ENCODE measurements around the gene TBC1D13. TPM values are rescaled to one million over a fixed set of nuclear protein-coding genes. Genes with fewer than 3 reads are reported as not detected.
"Not testable (repeated sequence)": the region's sequence is repeated elsewhere in the genome, so short reads cannot be mapped to it uniquely, and the experiment has no call there.

TBC1D13 gene
- polyA plus RNA-seq, 3 donors = 35.8 to 37.9 (median 37.9) TPM

DNA sequence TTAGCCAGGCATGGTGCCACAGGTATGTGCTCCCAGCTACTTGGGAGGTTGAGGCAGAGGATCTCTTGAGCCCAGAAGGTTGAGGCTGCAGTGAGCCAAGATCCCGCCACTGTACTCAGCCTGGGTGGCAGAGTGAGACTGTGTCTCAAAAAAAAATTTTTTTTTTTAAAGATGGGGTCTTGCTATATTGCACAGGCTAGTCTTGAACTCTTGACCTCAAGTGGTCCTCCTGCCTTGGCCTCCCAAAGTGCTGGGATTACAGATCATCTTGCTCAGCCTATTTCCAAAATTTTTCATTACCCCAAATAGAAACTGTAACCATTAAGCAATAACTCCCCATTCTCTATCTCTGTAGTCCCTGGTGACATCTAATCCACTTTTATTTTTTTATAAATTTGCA lies 4.4 kb upstream of the TBC1D13 start:
- no peak for DNase-seq (ENCODE audit: low read depth in 3 of 3, low spot score in 2 of 3)

DNA sequence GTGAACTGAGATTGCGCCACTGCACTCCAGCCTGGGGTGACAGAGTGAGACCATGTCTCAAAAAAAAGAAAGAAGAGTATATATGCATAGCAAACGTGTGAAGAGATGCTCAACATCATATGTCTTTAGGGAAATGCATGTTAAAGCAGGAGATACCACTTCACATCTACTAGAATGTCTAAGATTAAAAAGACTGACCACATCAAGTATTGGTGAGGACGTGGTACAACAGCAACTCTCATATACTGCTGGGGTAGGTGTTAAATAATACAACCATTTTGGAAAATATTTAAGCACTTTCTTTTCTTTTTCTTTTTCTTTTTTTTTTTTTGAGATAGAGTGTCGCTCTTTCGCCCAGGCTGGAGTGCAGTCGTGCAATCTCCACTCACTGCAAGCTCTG lies 1.6 kb upstream of the TBC1D13 start:
- no peak for DNase-seq (ENCODE audit: low read depth in 3 of 3, low spot score in 2 of 3)

DNA sequence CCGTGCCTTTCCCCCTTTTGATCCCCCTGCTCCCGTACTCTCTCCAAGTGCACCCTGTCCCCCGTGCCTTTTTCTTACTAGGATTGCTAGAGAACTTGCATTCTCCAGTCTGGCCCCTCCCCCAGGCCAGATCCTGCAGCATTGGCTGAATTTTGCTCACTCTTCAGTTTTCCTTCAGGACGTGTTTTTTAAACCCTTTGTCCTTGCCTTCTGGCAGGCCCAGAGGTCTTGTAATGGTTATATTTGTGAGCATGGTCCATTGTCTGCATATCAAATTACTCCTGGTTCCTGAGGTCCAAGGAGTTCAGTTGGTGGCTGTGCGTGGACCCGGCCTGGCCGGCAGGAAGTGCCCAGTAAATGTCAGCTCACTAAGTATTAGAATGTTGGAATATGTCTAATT lies 606 bp downstream of the TBC1D13 start:
- DNase-seq (ENCODE audit: low read depth in 3 of 3, low spot score in 2 of 3) = no peak

DNA sequence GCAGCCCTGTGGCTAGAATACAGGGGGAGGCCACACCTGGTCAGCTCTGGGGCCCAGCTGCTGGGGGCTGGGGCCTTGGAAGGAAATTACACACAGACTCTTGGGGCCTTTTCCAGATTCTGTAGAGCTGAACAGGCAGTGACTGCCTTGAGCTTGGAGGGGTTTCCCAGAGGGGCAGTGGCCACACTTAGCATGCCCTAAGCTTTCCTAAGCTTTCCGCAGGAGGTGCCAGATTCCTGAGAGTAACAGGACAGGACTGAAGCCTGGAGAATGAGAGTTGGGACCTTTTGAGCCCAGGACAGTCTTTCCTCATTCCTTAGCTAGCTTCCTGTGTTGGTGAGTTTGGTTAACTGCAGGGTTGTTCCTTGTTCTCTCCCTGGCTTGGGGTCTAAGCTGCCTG lies 1.4 kb downstream of the TBC1D13 start:
- no peak for DNase-seq (ENCODE audit: low read depth in 3 of 3, low spot score in 2 of 3)

DNA sequence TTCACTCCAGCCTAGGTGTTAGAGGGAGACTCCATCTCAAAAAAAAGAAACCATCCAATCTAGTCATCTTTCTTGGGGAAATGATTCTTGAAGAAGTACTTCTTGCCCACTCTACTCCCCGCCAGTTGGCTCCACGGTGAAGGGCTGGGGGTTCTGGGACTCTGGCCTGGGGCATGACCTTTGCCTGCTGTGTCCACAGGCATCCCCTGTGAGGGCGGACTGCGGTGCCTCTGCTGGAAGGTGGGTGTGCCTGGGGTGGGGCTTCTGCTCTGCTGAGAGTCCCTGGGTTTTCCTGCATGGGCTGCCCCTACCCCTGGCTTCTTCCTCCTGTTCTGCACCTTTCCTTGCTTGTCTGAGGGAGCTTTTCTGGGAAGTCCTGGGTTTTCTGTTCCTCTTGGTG lies 3.5 kb downstream of the TBC1D13 start:
- no peak for DNase-seq (ENCODE audit: low read depth in 3 of 3, low spot score in 2 of 3)

DNA sequence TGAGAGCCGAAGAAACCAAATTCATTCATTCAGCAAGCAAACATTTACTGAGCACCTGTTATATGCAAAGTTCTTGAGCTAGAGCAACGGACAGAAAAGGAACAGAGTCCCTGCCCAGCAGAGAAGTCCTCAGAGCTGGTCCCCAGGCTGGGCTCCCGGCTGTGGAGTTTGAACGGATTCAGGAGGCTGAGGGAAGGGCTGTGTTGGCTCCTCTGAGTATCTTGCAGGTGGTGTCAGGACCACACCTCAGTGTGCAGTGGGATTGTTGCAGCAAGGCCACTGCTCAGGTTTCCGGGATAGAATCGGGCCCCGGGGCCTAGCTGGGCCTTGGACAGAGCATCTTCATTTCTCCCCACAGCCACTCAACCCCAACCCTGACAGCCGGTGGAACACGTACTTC lies 5.1 kb downstream of the TBC1D13 start:
- DNase-seq (ENCODE audit: low read depth in 3 of 3, low spot score in 2 of 3) = no peak

DNA sequence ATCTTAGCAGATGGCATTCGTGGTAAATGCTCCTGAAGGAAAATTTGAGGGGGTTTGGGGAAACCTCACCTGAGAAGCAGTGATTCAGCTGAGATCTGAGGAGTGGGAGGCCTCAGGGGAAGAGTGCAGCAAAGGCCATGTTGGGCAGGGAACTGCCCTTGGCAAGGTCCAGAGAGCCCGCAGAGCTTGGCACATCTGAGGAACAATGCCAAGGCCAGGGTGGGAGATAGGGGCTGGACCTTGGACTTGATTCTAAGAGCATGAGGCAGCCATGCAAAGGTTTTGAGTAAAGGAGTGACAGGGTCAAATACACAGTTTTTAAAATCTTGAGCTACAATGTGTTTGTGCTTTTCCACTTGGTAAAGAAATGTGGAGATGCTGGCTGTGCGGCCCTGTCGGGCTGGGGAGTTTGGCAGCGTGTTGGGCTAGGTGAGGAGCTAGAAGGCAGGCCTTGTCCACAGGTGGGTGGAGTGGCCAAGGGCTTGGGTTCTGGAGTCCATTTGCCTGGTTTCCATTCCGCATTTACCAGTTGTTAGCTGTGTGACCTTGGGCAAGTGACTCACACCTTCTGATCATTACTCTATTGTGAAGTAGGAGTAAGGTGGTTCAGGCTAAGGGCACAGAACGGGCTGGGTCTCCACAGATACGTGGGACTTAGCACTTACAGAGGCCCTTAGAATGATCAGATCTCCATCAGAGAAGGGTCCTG lies 6.1 kb downstream of the TBC1D13 start:
- no peak for DNase-seq (ENCODE audit: low read depth in 3 of 3, low spot score in 2 of 3)

DNA sequence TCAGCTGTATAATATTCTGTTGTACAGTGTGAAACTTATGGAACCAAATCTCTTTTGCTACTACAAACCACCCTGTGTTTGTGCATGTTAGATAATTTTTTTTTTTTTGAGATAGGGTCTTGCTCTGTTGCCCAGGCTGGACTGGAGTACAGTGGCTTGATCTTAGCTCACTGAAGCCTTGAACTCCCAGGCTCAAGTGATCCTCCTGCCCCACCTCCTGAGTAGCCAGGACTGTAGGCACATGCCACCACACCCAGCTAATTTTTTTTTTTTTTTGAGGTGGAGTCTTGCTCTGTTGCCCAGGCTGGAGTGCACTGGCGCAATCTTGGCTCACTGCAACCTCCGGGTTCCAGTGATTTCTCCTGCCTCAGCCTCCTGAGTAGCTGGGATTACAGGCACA lies 7.9 kb downstream of the TBC1D13 start:
- not testable (repeated sequence) for DNase-seq (ENCODE audit: low read depth in 3 of 3, low spot score in 2 of 3)

DNA sequence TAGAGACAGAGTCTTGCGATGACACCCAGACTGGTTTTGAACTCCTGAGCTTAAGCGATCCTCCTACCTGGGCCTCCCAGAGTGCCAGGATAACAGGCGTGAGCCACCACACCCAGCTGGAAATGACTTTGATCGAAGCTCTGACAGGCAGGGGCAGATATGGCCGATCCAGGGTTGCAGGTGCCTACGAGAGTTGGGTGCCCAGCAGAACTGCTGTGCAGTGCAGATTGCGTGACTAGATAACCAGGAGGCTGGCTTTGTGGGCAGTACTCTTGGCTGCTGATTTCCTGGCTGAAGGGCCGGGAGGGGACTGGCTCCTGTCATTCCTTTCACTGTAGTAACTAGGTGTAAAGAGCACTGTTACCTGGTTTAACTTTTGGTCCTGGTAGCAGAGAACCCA lies 11.8 kb downstream of the TBC1D13 start:
- no peak for DNase-seq (ENCODE audit: low read depth in 3 of 3, low spot score in 2 of 3)

DNA sequence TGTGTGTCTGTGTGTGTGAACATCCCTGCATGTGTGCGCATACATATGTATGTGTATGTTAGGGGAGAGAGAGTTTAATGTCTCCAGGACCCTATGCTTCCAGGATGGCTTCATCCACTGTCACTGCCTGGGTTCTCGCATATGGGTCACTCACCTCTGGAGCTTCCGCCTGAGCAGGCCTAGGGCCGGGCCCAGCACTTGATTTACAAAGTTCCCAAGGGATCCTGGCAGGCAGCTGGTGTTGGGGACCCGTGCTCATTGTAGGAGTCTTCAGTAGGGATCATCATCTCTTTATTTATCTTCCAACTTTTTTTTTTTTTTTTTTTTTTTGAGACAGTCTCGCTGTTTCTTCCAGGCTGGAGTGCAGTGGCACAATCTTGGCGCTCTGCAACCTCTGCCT lies 13.0 kb downstream of the TBC1D13 start:
- DNase-seq (ENCODE audit: low read depth in 3 of 3, low spot score in 2 of 3) = no peak

DNA sequence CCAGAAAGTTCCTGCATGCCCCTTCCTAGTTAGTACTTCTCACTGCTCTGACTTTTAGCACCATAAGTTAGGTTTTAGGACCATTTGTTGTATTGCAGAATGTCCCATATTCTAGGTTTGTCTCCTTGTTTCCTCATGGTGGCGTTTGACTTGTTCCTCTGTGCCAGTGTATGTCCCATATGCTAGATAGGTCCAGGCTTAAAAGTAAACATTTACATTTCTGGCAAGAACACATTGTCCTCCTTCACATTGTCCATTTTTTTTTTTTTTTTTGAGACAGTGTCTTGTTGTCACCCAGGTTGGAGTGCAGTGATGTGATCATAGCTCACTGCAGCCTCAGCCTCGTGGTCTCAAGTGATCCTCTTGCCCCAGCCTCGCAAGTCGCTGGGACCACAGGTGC lies 15.4 kb downstream of the TBC1D13 start:
- DNase-seq (ENCODE audit: low read depth in 3 of 3, low spot score in 2 of 3) = no peak

DNA sequence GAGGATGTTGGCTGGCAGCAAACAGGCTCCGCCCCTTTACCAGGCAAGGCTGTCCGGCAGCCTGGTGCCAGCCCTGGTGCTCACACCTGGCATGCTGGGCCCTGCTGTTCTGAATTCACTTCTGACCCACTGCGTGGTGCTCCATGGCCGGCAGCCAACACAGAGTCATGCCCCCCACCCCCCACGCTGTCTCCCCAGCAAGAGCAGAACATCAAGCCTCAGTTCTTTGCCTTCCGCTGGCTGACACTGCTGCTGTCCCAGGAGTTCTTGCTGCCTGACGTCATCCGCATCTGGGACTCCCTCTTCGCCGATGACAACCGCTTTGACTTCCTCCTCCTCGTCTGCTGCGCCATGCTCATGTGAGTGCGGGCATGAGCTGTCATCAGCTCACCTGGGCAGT lies 18.6 kb downstream of the TBC1D13 start:
- no peak for DNase-seq (ENCODE audit: low read depth in 3 of 3, low spot score in 2 of 3)

DNA sequence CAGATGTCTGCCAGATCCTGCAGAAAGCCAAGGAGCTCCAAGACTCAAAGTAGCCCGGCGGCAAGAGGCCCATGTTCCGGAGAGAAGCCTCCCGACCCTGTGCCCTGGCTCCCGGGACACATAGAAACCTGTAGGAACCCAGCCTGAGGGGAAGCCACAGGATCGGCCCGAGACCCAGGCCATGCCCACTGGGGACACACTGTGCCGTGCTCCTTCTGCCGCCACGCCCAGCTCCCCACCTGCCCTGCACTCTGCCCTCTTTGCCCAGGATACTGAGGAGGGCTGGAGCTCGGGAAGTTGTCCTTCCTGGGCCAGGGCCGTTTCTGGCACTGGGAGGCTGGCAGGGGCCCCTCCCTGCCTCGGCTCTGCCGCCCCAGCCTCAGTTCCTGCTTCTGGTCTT lies 20.8 kb downstream of the TBC1D13 start:
- DNase-seq (ENCODE audit: low read depth in 3 of 3, low spot score in 2 of 3) = no peak

DNA sequence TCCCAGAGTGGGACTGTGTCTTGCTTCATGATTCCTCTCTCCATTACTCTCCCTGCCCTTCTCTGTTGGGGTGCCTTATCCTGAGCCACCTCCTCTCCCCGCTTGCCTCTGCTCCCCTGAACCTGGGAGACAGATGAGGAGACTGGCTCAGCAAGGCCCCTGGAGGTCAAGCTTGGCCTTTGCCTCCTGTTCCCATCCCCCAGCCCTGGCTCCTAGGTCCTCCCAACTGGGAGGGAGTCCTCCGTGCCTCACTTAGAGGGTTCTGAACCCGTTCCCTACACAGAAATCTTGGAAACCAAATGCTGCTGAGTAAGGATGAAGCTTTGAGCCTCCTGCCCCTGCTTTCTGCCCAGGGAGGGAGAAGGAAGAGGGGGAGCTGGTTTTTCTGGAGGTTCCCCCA lies 21.5 kb downstream of the TBC1D13 start:
- DNase-seq (ENCODE audit: low read depth in 3 of 3, low spot score in 2 of 3) = no peak

DNA sequence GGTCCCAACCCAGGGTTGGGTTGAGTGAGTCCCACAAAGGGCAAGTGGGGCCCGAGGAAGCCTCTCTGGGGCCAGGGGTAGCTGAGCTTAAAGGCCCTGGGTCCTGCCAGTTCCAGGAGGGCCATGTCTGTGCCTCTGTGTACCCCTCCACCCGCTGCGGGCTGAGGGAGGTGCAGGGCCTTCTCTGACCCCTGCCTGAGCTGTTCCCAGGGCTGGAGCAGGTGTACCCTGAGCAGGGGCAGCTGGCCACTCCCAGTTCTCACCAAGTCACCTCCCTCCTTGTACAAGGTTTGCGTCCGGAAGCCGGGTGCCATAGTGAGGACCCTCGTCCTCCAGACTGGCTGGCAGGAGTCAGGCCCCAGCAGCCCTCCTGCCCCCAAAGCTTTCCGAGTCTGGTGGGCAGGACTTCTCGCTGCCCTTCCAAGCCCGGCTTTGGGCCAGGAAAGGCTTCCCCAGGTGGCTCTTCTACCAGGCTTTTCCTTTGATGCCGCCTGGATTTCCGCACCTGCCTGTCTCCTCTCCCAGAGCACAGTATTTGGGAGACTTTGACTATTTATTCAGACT lies 22.1 kb downstream of the TBC1D13 start:
- DNase-seq (ENCODE audit: low read depth in 3 of 3, low spot score in 2 of 3) = no peak

DNA sequence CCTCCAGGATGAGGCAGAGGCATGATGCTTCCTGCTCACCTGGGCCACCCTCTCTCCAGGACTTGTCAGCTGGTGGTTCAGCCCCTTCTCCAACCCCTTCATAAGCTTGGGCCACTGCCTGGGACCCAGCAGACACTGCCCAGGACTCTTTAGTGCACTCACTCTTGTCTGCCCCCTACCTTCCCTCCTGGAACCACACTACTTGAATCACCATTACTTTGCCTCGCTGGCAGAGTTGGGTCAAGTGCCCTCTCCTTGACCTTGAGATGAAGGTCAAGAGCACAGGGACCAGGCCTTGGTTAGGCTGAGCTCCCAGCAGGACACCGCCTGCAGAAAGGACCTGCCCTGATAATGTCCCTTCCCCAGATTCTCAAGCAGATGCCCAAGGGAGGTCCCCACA lies 22.8 kb downstream of the TBC1D13 start:
- no peak for DNase-seq (ENCODE audit: low read depth in 3 of 3, low spot score in 2 of 3)

DNA sequence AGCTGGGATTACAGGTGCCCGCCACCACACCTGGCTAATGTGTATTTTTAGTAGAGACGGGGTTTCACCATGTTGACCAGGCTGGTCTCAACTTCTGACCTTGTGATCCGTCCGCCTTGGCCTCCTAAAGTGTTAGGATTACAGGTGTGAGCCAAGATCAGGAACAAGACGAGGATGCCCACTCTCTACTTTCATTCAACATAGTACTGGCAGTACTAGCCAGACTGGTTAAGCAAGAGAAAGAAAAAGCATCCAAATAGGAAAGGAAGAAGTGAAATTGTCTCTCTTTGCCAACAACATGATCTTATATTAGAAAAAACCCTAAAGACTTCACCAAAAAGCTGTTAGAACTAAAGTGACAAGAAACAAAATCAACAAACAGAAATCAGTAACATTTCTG lies 23.8 kb downstream of the TBC1D13 start:
- no peak for DNase-seq (ENCODE audit: low read depth in 3 of 3, low spot score in 2 of 3)

DNA sequence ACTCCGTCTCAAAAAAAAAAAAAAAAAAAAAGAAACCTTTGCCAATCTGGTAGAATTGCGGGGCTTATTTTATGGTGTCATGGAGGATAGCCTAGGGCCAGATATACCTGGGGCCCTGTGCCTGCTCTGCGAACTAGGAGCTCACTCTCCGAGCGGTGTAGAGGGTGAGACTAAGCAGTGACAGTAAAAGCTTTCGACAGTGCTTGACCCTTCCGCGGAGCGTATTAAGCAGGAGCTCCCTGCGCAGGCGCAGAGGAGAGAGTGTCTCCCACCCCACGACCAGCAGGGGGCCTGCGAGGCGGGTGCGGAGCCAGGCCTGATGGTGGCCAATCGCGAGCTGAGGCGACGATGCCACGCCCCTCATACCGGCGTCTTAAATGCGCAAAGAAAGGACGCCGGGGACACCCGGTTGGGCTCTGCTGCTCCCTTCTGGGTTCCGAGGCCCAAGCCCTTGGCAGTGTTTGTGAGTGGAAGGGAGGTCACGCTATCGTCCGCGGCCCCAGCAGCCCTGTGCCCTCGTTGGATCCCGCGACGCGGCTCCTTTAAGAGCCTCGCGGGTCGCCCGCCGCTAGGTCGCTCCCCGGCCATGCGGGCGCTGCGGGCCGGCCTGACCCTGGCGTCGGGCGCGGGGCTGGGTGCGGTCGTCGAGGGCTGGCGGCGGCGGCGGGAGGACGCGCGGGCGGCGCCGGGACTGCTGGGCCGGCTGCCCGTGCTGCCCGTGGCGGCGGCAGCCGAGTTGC lies 31.2 kb downstream of the TBC1D13 start, which contains the start of gene ENDOG:
ENDOG (plus strand) TSS at position 402 of the 740 bp plus-strand sequence; CDS start at position 587, 185 bp downstream.
- DNase-seq (ENCODE audit: low read depth in 3 of 3, low spot score in 2 of 3) = peak; percentile 91 to 95 (median 93)

DNA sequence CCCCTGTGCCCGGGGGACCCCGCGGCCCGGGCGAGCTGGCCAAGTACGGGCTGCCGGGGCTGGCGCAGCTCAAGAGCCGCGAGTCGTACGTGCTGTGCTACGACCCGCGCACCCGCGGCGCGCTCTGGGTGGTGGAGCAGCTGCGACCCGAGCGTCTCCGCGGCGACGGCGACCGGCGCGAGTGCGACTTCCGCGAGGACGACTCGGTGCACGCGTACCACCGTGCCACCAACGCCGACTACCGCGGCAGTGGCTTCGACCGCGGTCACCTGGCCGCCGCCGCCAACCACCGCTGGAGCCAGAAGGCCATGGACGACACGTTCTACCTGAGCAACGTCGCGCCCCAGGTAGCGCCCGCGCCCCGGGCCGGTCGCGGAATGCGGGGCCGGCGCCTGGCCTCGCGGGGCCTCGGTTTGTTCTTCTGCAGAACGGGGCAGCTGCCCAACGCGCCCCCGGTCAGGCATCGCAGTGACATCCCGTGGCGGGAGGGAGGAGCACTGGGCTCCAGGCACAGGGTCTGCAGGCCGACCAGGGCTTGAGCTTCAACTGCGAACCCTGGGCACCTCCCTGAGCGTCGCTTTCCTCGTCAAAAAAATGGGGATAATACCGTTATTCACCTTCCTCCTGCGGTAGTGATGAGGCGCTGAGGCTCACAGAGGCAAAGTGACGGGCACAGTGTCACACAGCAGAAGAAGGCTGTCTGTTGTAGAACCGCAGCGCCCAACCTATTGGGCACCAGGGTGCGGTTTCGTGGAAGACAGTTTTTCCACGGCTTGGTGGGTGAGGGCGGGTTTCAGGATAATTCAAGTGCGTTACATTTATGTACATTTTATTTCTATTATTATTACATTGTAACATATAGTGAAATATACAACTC lies 32.0 kb downstream of the TBC1D13 start:
- no peak for DNase-seq (ENCODE audit: low read depth in 3 of 3, low spot score in 2 of 3)

DNA sequence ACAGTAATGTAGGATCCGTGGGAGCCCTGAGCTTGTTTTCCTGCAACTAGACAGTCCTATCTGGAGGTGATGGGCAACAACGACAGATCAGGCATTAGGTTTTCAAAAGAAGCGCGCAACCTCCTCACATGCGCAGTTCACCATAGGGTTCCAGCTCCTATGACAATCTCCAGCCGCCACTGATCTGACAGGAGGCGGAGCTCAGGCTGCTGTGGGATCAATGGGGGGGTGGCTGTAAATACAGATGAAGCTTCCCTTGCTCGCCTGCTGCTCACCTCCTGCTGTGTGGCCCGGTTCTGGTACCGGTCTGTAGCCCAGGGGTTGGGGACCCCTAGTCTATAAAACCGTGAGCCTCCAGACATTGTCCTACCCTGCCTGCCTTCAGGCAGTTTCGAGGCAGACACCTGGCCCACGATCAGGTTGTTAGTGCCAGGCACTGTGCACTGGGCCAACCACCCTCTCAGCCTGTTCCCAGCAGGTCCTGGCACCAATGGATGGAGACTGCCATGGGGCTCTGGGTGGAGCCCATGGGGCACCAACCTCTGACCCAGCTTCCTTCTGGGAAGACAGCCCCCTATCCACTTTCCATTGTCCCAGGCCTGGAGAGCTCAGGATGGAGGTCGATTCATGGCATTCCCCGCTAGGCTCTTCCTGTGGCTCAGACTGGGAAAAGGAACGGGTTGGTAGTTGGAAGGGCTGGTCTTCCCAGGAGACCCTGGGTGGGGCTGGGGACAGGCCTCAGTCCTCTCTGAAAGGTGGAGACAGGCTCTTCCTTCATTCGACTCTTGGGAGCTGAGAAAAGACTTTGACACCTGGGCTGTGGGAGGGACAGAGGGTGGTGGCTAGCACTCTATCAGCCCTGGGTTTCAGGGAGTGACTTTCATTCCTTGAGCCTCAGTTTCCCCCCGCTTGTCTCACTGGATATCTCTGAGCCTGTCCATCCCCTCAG lies 32.9 kb downstream of the TBC1D13 start:
- DNase-seq (ENCODE audit: low read depth in 3 of 3, low spot score in 2 of 3) = no peak
